NCI-H524 treated with DMSO at 0.1 percent for 48 hours (cell line): ENCODE results near the gene H2BK1.

Experiments
- DNase-seq: peaks from one replicate; lab custom pipeline; 2025; lab: John Stamatoyannopoulos, UW

H2BK1 gene

GRCh38 chr7:151201751-151202150 lies 8.5 kb downstream of the H2BK1 start:
- no peak for DNase-seq

GRCh38 chr7:151201344-151201743 lies 8.9 kb downstream of the H2BK1 start:
- no peak for DNase-seq

- DNase-seq: no peak
These were observed 11.1 kb downstream of the H2BK1 start for GRCh38 chr7:151198945-151199848.

- no peak for DNase-seq
These were observed 12.4 kb downstream of the H2BK1 start for GRCh38 chr7:151197932-151198331.

- no peak for DNase-seq
These were observed 14.5 kb downstream of the H2BK1 start for GRCh38 chr7:151195616-151196450.

GRCh38 chr7:151194188-151194587 lies 16.1 kb downstream of the H2BK1 start:
- DNase-seq: no peak

GRCh38 chr7:151193203-151193978 lies 16.9 kb downstream of the H2BK1 start:
- no peak for DNase-seq

DNA sequence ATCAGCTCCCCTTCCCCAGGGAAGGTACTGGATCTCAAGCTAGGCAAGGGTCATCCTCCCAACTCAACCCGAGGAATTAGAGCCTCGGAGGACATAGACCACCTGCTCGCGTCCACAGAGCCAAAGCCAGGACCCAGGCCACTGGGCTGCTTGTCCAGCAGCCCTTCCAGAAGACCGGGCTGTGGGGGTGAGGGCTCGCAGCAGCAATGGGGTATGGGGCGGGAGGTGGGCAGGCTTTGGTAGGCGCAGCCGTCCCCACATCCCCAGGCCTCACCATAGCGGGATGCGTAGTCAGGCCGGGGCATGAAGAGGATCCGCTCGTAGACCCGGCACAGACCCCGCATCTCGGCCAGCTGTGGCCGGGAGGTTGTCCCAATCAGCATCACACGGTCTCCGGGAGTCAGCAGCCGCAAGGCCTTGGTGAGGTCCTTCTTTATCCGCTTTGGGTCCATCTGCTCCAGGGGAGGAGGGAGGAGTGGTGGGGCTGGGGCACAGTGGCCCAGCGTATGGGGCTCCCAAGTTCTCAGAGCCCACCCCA lies 18.2 kb downstream of the H2BK1 start:
- DNase-seq: no peak

DNA sequence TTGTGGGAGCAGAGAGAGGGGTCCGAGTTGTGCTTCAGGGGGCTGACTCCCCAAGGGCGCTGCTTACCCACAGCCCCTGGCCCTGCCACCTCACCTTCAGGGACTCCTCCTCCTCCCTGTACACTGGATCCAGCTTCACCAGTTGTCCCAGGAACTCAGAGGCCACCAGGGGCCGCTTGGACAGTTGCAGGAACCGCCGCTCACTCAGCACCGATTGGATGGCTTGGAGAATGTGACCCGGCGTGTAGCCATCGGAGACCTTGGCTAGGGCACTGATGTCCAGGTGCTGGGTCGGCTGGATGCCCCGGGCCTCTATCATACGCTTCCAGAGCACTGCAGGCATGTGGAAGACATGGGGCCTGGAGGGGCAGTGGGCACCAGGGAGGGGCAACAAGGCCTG lies 18.7 kb downstream of the H2BK1 start:
- DNase-seq: no peak

DNA sequence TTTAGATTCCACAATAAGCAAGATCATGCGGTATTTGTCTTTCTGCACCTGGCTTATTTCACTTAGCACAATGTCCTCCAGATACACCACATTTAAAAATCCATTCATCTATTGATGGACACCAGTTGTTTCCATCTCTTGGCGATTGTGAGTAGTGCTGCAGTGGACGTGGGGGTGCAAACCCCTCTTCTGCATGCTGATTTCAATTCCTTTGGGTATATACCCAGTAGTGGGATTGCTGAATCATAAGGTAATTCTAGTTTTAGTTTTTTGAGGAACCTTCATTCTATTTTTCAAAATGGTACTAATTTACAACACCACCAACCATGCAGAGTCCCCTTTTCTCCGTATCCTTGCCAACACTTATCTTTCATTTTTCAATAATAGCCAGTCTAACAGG lies 21.2 kb downstream of the H2BK1 start:
- no peak for DNase-seq

GRCh38 chr7:151188252-151188542 lies 22.1 kb downstream of the H2BK1 start:
- DNase-seq: no peak

DNA sequence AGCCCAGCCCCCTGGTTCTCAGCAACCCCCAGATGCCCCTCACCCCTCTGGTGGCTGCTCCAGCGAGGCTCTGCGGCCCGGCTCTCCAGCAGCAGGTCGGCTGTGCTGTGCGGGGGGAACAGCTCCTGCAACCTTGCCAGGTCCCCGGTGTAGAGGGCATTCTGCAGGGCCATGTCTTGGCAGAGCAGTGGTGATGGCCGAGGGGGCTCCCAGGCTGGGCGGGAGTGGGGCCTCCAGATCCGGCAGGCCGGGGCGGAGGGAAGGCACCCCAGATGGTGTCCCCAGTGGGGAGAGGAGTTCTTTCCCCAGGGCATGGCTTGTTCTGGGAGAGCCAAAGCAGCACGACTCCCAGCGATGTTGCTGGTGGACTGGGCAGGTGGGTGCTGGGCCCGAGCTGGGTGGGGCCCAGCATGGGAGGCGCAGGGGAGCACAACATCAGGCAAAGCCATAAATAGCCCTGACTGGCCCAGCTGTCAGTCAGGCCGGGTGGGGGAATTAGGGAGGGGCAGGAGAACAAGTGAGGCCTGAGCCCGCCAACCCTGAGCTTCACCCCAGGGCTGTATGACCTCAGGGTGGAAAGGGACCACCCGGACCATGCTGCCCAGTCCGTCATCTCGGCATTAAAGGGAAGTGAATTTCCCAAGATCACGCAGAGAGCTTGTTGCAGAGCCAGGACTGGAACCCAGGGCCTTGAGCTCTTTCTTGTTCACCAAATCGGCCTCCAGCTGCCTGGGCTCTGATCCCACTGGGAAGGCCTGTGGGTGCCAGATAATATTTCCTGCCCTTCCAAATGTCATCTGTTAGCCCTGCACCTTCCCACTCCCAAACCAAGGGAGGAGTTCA lies 22.7 kb downstream of the H2BK1 start:
- DNase-seq: no peak

GRCh38 chr7:151186640-151187408 lies 23.5 kb downstream of the H2BK1 start, which contains the start of gene ASB10:
TSS of gene ASB10 (minus strand) at chr7:151187250. CDS start at chr7:151187130, 120 bp downstream.
- no peak for DNase-seq

DNA sequence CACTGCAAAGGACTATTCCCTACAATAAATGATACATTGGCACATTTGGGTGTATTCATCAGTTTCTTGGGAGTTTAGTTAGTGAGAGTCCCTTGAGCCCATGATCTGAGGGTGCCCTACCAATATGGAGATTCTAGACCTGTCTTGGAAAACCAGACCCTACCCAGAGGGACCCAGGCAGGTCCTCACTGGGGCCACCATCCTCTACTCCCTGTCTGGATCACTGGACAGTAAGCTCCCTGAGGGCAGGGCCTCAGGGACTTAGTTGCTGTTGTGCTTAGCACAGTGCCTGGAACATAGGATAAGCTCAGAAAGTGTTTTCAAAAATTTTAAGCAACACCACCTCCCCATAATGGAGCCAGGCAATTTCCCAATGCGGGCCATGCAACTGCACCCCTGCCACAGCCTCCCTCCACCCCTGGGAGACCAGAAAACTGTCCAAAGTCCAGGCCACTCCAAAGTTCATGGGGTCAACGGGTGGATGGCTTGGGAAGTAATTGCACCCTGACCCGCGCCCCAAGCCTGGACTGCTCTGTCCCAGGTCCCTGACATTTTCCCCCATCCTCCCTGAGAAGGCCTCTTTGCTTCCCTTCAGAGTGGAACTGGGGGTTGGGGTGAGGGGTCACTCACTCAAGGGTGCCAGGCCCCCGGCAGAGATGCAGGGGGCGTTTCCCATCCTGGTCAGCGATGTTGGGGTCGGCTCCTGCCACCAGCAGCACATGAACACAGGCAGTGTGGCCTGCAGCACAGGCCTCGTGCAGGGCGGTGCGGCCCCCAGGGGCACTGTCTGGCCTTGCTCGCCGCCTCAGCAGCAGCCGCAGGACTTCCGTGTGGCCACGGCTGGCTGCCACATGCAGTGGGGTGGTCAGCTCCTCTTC lies 24.3 kb downstream of the H2BK1 start:
- no peak for DNase-seq

DNA sequence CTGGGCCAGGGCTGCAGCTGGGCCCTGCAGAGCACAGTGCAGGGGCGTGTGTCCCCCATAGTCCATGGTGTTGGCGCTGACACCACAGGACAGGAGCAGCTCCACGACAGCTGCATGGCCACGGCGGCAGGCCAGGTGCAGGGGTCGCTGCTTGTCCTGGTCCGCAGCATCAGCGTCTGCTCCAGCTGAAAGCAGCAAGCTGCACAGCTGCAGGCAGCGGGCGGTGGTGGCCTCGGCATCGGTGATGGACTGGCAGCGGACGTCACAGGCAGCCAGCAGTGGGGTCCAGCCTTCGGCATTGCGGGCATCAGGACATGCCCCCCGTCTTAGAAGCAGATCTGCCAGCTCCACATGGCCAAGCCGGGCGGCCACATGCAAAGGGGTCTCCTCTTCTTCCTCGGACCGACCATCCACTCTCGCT lies 29.3 kb downstream of the H2BK1 start:
- no peak for DNase-seq

GRCh38 chr7:151179946-151180345 lies 30.3 kb downstream of the H2BK1 start:
- DNase-seq: no peak

GRCh38 chr7:151179287-151179860 lies 30.9 kb downstream of the H2BK1 start:
- DNase-seq: no peak

DNA sequence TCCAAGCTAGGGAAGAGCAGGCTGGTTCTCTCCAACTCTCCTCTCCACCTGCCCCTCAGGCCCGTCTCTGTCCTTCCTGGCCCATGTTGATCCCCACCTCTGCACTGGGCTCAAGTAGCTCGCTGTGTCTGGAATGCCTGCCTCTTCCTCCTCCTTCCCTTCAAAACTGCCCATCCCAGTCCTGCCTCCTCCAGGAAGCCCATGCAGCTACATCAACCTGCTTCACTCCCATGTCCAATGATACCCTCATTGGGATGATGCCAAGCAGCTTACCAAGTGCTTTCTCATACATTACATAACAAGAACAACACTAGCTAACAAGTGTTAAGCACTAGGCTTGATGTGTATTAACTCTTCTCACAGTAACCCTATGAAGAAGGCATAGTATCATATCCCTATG lies 31.5 kb downstream of the H2BK1 start:
- DNase-seq: no peak

DNA sequence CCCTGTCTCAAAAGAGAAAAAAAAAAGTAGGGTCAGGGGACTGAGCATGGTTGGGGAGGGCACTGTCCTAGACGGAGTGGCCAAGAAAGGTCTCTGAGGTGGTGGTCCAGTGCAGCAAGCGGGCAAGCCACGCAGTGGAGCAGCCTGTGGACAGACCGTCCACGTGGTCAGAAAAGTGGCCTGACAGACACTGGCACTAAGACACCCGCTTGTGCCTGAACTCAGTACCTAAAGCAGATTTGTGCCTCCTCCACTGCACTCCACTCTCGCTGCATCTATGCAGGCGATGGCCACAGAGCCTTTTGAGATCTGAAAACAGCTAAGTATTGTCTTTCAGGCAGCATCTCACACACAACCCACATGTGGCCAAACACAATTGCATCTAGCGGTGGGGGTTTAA lies 32.1 kb downstream of the H2BK1 start:
- DNase-seq: no peak
